ENCODE data around the gene CARD8.

- TF ChIP-seq EZH2 (IDR thresholded peaks at IDR 0.05), result no peak
- TF ChIP-seq POLR2AphosphoS5 (IDR thresholded peaks at IDR 0.05; ENCODE audit: borderline replicate concordance, low read depth, low read length), result no peak
- no peak for TF ChIP-seq FOXP2 (optimal IDR thresholded peaks at IDR 0.05; ENCODE audit: control extremely low read depth, extremely low read length, insufficient read depth)
Observed at GRCh38 chr19:48168689-48169088, 87.0 kb downstream of the CARD8 start.
